H1 (cell line): ENCODE measurements around the gene ACTR1B. TPM values are rescaled to one million over a fixed set of nuclear protein-coding genes. Genes with fewer than 3 reads are reported as not detected.

Experiments
- CTCF ChIA-PET: fragments of 300-600 bp; sonication (Branson Sonifier 250); formaldehyde crosslinking; loops from one replicate; lab custom pipeline; 2021; ENCODE audit not compliant: partially characterized antibody; lab: Charles Lee
- POLR2A ChIA-PET: fragments of 300-600 bp; sonication (Branson Sonifier 250); formaldehyde crosslinking; loops from one replicate; lab custom pipeline; 2021; ENCODE audit warnings: inconsistent platforms; ENCODE audit not compliant: partially characterized antibody; lab: Charles Lee
- DNase-seq, 2 experiments: peaks; one replicate each; pipeline versions ENCODE4 v3.0.0 to v3.0.0-alpha.2; 2010 to 2022; ENCODE audit warnings: low spot score in 2 of 2, low read depth in 1 of 2, mixed read lengths in 1 of 2
- FAIRE-seq: peaks from 2 replicates; lab custom pipeline; 2011; peaks lifted over from hg19 to GRCh38; lab: Jason Lieb, UNC
- H2AFZ ChIP-seq: 2 replicates; pipeline ENCODE4 v1.8.1; 2012; ENCODE audit warnings: low read length, inconsistent platforms
- H2AK5ac ChIP-seq: 2 replicates; pipeline ENCODE4 v1.6.1; 2013; ENCODE audit warnings: low read depth, low read length
- H2BK120ac ChIP-seq: replicated peaks from 2 replicates; pipeline ENCODE3; 2013; ENCODE audit warnings: low read depth, low read length, inconsistent platforms
- H2BK12ac ChIP-seq: 2 replicates; pipeline ENCODE4 v1.6.1; 2013; ENCODE audit warnings: low read depth, low read length
- H2BK15ac ChIP-seq: 2 replicates; pipeline ENCODE4 v1.6.1; 2013; ENCODE audit warnings: low read length
- H2BK20ac ChIP-seq: 2 replicates; pipeline ENCODE4 v1.6.1; 2013; ENCODE audit warnings: low read length
- H2BK5ac ChIP-seq: 2 replicates; pipeline ENCODE4 v1.6.1; 2013; ENCODE audit warnings: low read depth, low read length
- H3K14ac ChIP-seq: 2 replicates; pipeline ENCODE4 v1.6.1; 2013; ENCODE audit warnings: inconsistent platforms; ENCODE audit not compliant: insufficient read length
- H3K18ac ChIP-seq: 2 replicates; pipeline ENCODE4 v1.6.1; 2013; ENCODE audit warnings: low read length; ENCODE audit errors: extremely low read depth
- H3K23ac ChIP-seq: 2 replicates; pipeline ENCODE4 v1.6.1; 2013; ENCODE audit warnings: inconsistent platforms; ENCODE audit not compliant: insufficient read length
- H3K23me2 ChIP-seq: 2 replicates; pipeline ENCODE4 v1.6.1; 2013; ENCODE audit warnings: low read depth, low read length
- H3K27ac ChIP-seq: 2 replicates; pipeline ENCODE4 v1.6.1; 2011; ENCODE audit warnings: low read depth, low read length, inconsistent platforms
- H3K27me3 ChIP-seq, 4 experiments: replicated peaks in 1 of 4; 1 replicate in 1 of 4; 2 replicates in 3 of 4; pipeline versions ENCODE4 v1.6.1 to v1.8.1; 2011 to 2013; ENCODE audit warnings: low read length in 3 of 4, mild to moderate bottlenecking in 3 of 4, inconsistent platforms in 2 of 4, mixed read lengths in 2 of 4, moderate library complexity in 1 of 4; ENCODE audit not compliant: control insufficient read depth in 3 of 4, insufficient read depth in 3 of 4; ENCODE audit errors: extremely low read depth in 1 of 4
- H3K36me3 ChIP-seq, 4 experiments: 2 replicates each; pipeline versions ENCODE4 v1.6.1 to v1.8.1; 2011 to 2013; ENCODE audit warnings: mild to moderate bottlenecking in 4 of 4, low read length in 3 of 4, moderate library complexity in 2 of 4, control low read depth in 1 of 4, inconsistent platforms in 1 of 4; ENCODE audit not compliant: insufficient read depth in 4 of 4, control insufficient read depth in 2 of 4
- H3K4ac ChIP-seq: replicated peaks from 2 replicates; pipeline ENCODE3; 2013; ENCODE audit warnings: low read length, low read depth, mixed read lengths, inconsistent platforms; ENCODE audit not compliant: insufficient read length
- H3K4me1 ChIP-seq, 4 experiments: replicated peaks in 1 of 4; 1 replicate in 1 of 4; 2 replicates in 3 of 4; pipeline versions ENCODE4 v1.6.1 to v1.8.1; 2011 to 2013; ENCODE audit warnings: low read length in 3 of 4, inconsistent platforms in 2 of 4, mixed read lengths in 1 of 4; ENCODE audit not compliant: insufficient read depth in 4 of 4, control insufficient read depth in 3 of 4
- H3K4me2 ChIP-seq, 2 experiments: 2 replicates each; pipeline versions ENCODE4 v1.6.1 to v1.8.1; 2011 to 2013; ENCODE audit warnings: low read depth in 2 of 2, low read length in 2 of 2, control low read depth in 1 of 2, inconsistent platforms in 1 of 2, mild to moderate bottlenecking in 1 of 2; ENCODE audit not compliant: insufficient read depth in 1 of 2
- H3K4me3 ChIP-seq, 4 experiments: fragments of 200-600, 300-600 bp in 1 of 4; sonication (generic), shearing (Covaris generic), sonication (Bioruptor Twin) in 1 of 4; 2 replicates each; pipeline versions ENCODE4 v1.5.1 to v1.8.1; 2011 to 2016; ENCODE audit warnings: low read length in 4 of 4, low read depth in 3 of 4, control low read depth in 2 of 4, inconsistent platforms in 2 of 4, mild to moderate bottlenecking in 2 of 4, mixed read lengths in 1 of 4, moderate library complexity in 1 of 4; ENCODE audit not compliant: insufficient read depth in 2 of 4; ENCODE audit errors: extremely low read depth in 1 of 4
- H3K56ac ChIP-seq: replicated peaks from 2 replicates; pipeline ENCODE3; 2013; ENCODE audit warnings: low read depth, mild to moderate bottlenecking, mixed read lengths, low read length, inconsistent platforms; ENCODE audit not compliant: insufficient read length
- H3K79me1 ChIP-seq: 2 replicates; pipeline ENCODE4 v1.6.1; 2013; ENCODE audit warnings: low read depth, low read length, control low read depth
- H3K79me2 ChIP-seq, 2 experiments: 2 replicates each; pipeline versions ENCODE4 v1.6.1 to v1.8.1; 2012 to 2013; ENCODE audit warnings: low read length in 2 of 2, mild to moderate bottlenecking in 2 of 2, inconsistent platforms in 1 of 2; ENCODE audit not compliant: insufficient read depth in 2 of 2, control insufficient read depth in 1 of 2
- H3K9ac ChIP-seq, 4 experiments: replicated peaks in 1 of 4; 1 replicate in 1 of 4; 2 replicates in 3 of 4; pipeline versions ENCODE4 v1.6.1 to v1.8.1; 2011 to 2013; ENCODE audit warnings: low read depth in 3 of 4, low read length in 3 of 4, control low read depth in 2 of 4, mild to moderate bottlenecking in 2 of 4, moderate library complexity in 2 of 4, inconsistent platforms in 1 of 4; ENCODE audit errors: extremely low read depth in 1 of 4
- H3K9me3 ChIP-seq, 2 experiments: 2 replicates each; pipeline versions ENCODE4 v1.6.1 to v1.8.1; 2012 to 2013; ENCODE audit warnings: mild to moderate bottlenecking in 2 of 2, moderate library complexity in 2 of 2, control low read depth in 1 of 2, inconsistent platforms in 1 of 2, low read depth in 1 of 2, low read length in 1 of 2, mixed read lengths in 1 of 2; ENCODE audit not compliant: insufficient read depth in 2 of 2
- H4K20me1 ChIP-seq, 2 experiments: replicated peaks in 1 of 2; 2 replicates each; pipeline versions ENCODE3 to v1.8.1; 2011 to 2013; ENCODE audit warnings: inconsistent platforms in 2 of 2, low read length in 2 of 2, mild to moderate bottlenecking in 1 of 2; ENCODE audit not compliant: insufficient read depth in 2 of 2, control insufficient read depth in 1 of 2
- H4K5ac ChIP-seq: 2 replicates; pipeline ENCODE4 v1.6.1; 2013; ENCODE audit warnings: low read length, low read depth, mixed read lengths, inconsistent platforms; ENCODE audit not compliant: insufficient read length
- H4K8ac ChIP-seq: 2 replicates; pipeline ENCODE4 v1.8.0; 2013; ENCODE audit warnings: mild to moderate bottlenecking, moderate library complexity, low read length, inconsistent platforms; ENCODE audit not compliant: insufficient read depth; ENCODE audit errors: extremely low read depth
- H4K91ac ChIP-seq: replicated peaks from 2 replicates; pipeline ENCODE3; 2013; ENCODE audit warnings: low read length, mixed read lengths, inconsistent platforms; ENCODE audit not compliant: insufficient read length
- NANOG ChIP-seq: IDR thresholded peaks from 2 replicates; pipeline ENCODE4 v1.6.1; 2011; ENCODE audit warnings: low read length, low read depth, mild to moderate bottlenecking, inconsistent platforms; ENCODE audit not compliant: insufficient read depth, poor library complexity, severe bottlenecking
- RFX5 ChIP-seq: IDR thresholded peaks from 2 replicates; pipeline ENCODE4 v1.6.1; 2011; ENCODE audit warnings: low read depth, low read length, improper control_type of control experiment, borderline replicate concordance
- SP1 ChIP-seq: IDR thresholded peaks from 2 replicates; pipeline ENCODE4 v1.6.1; 2011; ENCODE audit warnings: low read depth, low read length
- WGBS, 2 experiments: shearing (Covaris generic) in 1 of 2; methylation state at CpG; one replicate each; pipeline versions ENCODE4 v1.1.6 to v1.1.7; 2013 to 2015; ENCODE audit warnings: low lambda C conversion rate in 2 of 2, mixed read lengths in 2 of 2, inconsistent platforms in 1 of 2, low coverage in 1 of 2, missing lambda C conversion rate in 1 of 2; ENCODE audit not compliant: insufficient replicate concordance in 2 of 2, insufficient coverage in 1 of 2, insufficient read length in 1 of 2; ENCODE audit errors: extremely low coverage in 1 of 2, missing lambda C conversion rate in 1 of 2; 5-methylcytosine and 5-hydroxymethylcytosine counted together
- polyA plus RNA-seq, 7 experiments: library from polyadenylated mRNA; depleted of rRNA in 3 of 7; stranded (reverse) in 5 of 7; unstranded in 2 of 7; fragments of >200 nt in 5 of 7; fragments of 200-250 nt in 2 of 7; gene quantifications; 1 replicate in 5 of 7; 2 replicates in 1 of 7; 4 replicates in 1 of 7; pipeline versions ENCODE4 v1.2.1 to v1.2.3, GENCODE V29; 2011 to 2013; ENCODE audit warnings: missing spikeins in 2 of 7, mixed read lengths in 2 of 7
- total RNA-seq: library from RNA; stranded (reverse); fragmentation: NEBNext Ultra II Directional; extraction: Animal tissue kit (Norgen Biotek cat#: 25700); gene quantifications from 2 replicates; pipeline ENCODE4 v1.2.1, GENCODE V29; 2021

ACTR1B gene
- total and polyA plus RNA-seq, 2 of the 8 experiments (the other 6 are each of a cell fraction or from before 2014, with no cell fraction given), result 40.7 to 56.0 TPM

GRCh38 chr2:97661927-97662326 lies 1.9 kb downstream of the ACTR1B start:
- FAIRE-seq, result no peak
- H2BK5ac ChIP-seq, result no peak overlapping the region
- no peak overlapping the region for H3K23ac ChIP-seq
- H2BK15ac ChIP-seq, result no peak overlapping the region
- peak overlapping the region; percentile 94 to 95; a peak in 2 of 4 replicates for H3K4me2 ChIP-seq
- no peak overlapping the region for H4K91ac ChIP-seq
- H3K4me1 ChIP-seq, result peaks cover 0 to 9% (median 7%) of the 10 kb centered on the region in 4 experiments; a peak in 4 of 7 replicates
- no peak overlapping the region for H3K14ac ChIP-seq
- no peak overlapping the region for H4K5ac ChIP-seq
- peaks cover 0 to 25% of the 10 kb centered on the region in 2 experiments; a peak in 2 of 4 replicates for H3K79me2 ChIP-seq
- H3K4ac ChIP-seq, result no peak overlapping the region
- no peak for TF ChIP-seq NANOG
- TF ChIP-seq RFX5, result no peak
- no peak for TF ChIP-seq SP1
- TF ChIP-seq, all 59 proteins: peak for 0
- H2BK20ac ChIP-seq, result no peak overlapping the region
- WGBS, 2 experiments, result 91% methylated on average over 6 of the region's 6 CpGs; no CpG with 5 or more reads in 1 of the 2 experiments
- peaks cover 8% of the 10 kb centered on the region for H3K79me1 ChIP-seq
- no peaks in the 10 kb centered on the region for H3K27me3 ChIP-seq
- no peak for DNase-seq
- H3K4me3 ChIP-seq, result peak overlapping the region in 1 of 4 experiments; percentile 76; a peak in 1 of 8 replicates
- H4K20me1 ChIP-seq, result peaks cover 0 to 13% of the 10 kb centered on the region in 2 experiments
- no peak overlapping the region for H3K56ac ChIP-seq
- 0 out of 2 replicates have a peak overlapping the region, but pooled peaks have one; percentile 9 for H2AK5ac ChIP-seq
- H3K27ac ChIP-seq, result no peak overlapping the region
- peaks cover 3 to 13% (median 7%) of the 10 kb centered on the region in 4 experiments; a peak in 5 of 8 replicates for H3K36me3 ChIP-seq
- no peak overlapping the region for H3K9ac ChIP-seq
- H2BK12ac ChIP-seq, result no peak overlapping the region
- peak overlapping the region; percentile 65; the same call in 1 of the 2 replicates for H4K8ac ChIP-seq
- CTCF ChIA-PET, result interaction anchor here (1.2 to 8.2 kb wide), 8 partner anchors 10 to 79 kb away, joined by 4 to 132 read pairs (median 15); partner anchors contain the start of gene COX5B
- no peaks in the 10 kb centered on the region for H3K9me3 ChIP-seq
- POLR2A ChIA-PET, result interaction anchor here (1.2 to 7.9 kb wide), 4 partner anchors 10 to 76 kb away, joined by 3 to 102 read pairs (median 37); partner anchors contain the start of gene COX5B
- no peak overlapping the region for H2BK120ac ChIP-seq
- H3K18ac ChIP-seq, result no peak overlapping the region
- H2AFZ ChIP-seq, result no peak overlapping the region
- peaks cover 7% of the 10 kb centered on the region for H3K23me2 ChIP-seq
